DND-41 (cell line): Measurements from ENCODE around the gene GOLGA1.
"Not testable (repeated sequence)": the region's sequence is repeated elsewhere in the genome, so short reads cannot be mapped to it uniquely, and the experiment has no call there.

ENCODE experiments used
- ATAC-seq: fragments of 200-7000 bp; cut with Tn5 transposase; 3 replicates; pipeline ENCODE4 v1.9.1; 2021; ENCODE audit warnings: low read depth; ENCODE audit not compliant: insufficient read depth
- DNase-seq: peaks from one replicate; pipeline ENCODE4 v3.0.0-alpha.2; 2020
- H2AFZ ChIP-seq: 2 replicates; pipeline ENCODE4 v1.6.0; 2012; ENCODE audit warnings: low read depth, low read length
- H3K27ac ChIP-seq: 2 replicates; pipeline ENCODE4 v1.5.1; 2012; ENCODE audit warnings: low read length, inconsistent platforms
- H3K27me3 ChIP-seq: fragments of 200-600 bp; sonication (generic); 2 replicates; pipeline ENCODE4 v1.6.0; 2012; ENCODE audit warnings: low read length, mild to moderate bottlenecking, inconsistent platforms; ENCODE audit not compliant: insufficient read depth, poor library complexity
- H3K36me3 ChIP-seq: 2 replicates; pipeline ENCODE4 v1.5.1; 2012; ENCODE audit warnings: low read length, inconsistent platforms; ENCODE audit not compliant: insufficient read depth
- H3K4me1 ChIP-seq: 2 replicates; pipeline ENCODE4 v1.5.1; 2012; ENCODE audit warnings: mild to moderate bottlenecking, low read length; ENCODE audit not compliant: insufficient read depth
- H3K4me2 ChIP-seq: 2 replicates; pipeline ENCODE4 v1.6.0; 2012; ENCODE audit warnings: mild to moderate bottlenecking, moderate library complexity, low read length, inconsistent platforms; ENCODE audit not compliant: insufficient read depth
- H3K4me3 ChIP-seq, 2 experiments: fragments of 200-600 bp in 1 of 2; shearing (Covaris generic) in 1 of 2; 2 replicates each; pipeline ENCODE4 v1.5.1; 2012 to 2016; ENCODE audit warnings: inconsistent platforms in 2 of 2, low read length in 2 of 2, mild to moderate bottlenecking in 2 of 2, low read depth in 1 of 2, moderate library complexity in 1 of 2
- H3K79me2 ChIP-seq: 2 replicates; pipeline ENCODE4 v1.6.0; 2012; ENCODE audit warnings: low read length, inconsistent platforms; ENCODE audit not compliant: insufficient read depth
- H3K9ac ChIP-seq: 2 replicates; pipeline ENCODE4 v1.6.0; 2012; ENCODE audit warnings: low read depth, mild to moderate bottlenecking, inconsistent platforms, low read length, moderate library complexity
- H3K9me3 ChIP-seq: 2 replicates; pipeline ENCODE4 v1.5.1; 2012; ENCODE audit warnings: low read length, moderate library complexity, mild to moderate bottlenecking, inconsistent platforms; ENCODE audit not compliant: insufficient read depth, severe bottlenecking
- H4K20me1 ChIP-seq: 2 replicates; pipeline ENCODE4 v1.6.0; 2012; ENCODE audit warnings: low read length; ENCODE audit not compliant: insufficient read depth
- CTCF ChIP-seq: IDR thresholded peaks from 2 replicates; pipeline ENCODE4 v1.5.1; 2012; ENCODE audit warnings: borderline replicate concordance, low read length, moderate library complexity, mild to moderate bottlenecking; ENCODE audit not compliant: poor library complexity, severe bottlenecking; ENCODE audit errors: extremely low read depth
- EZH2 ChIP-seq: IDR thresholded peaks from 3 replicates; pipeline ENCODE4 v1.6.1; 2012; ENCODE audit warnings: borderline replicate concordance, low read depth, mild to moderate bottlenecking, moderate library complexity, low read length, inconsistent platforms; ENCODE audit not compliant: severe bottlenecking

The GOLGA1 gene

GRCh38 chr9:124934290-124934689 lies 6.6 kb downstream of the GOLGA1 start:
- no peak overlapping the region for H3K4me2 ChIP-seq
- H3K27ac ChIP-seq = no peak overlapping the region
- no peaks in the 10 kb centered on the region for H3K27me3 ChIP-seq
- H2AFZ ChIP-seq = no peak overlapping the region
- peaks cover 46% of the 10 kb centered on the region for H3K36me3 ChIP-seq
- TF ChIP-seq EZH2 (no peak), CTCF (no peak)
- H3K9me3 ChIP-seq = no peaks in the 10 kb centered on the region
- H3K9ac ChIP-seq = no peak overlapping the region
- peaks cover 2% of the 10 kb centered on the region; the same call in 1 of the 2 replicates for H3K79me2 ChIP-seq
- no peaks in the 10 kb centered on the region for H4K20me1 ChIP-seq
- H3K4me3 ChIP-seq = no peak overlapping the region
- ATAC-seq (no peak), DNase-seq (no peak)
- H3K4me1 ChIP-seq = peaks cover 9% of the 10 kb centered on the region; the same call in 1 of the 2 replicates

- no peaks in the 10 kb centered on the region for H3K27me3 ChIP-seq
- H3K9me3 ChIP-seq = no peaks in the 10 kb centered on the region
- H3K27ac ChIP-seq = no peak overlapping the region
- no peak overlapping the region for H3K9ac ChIP-seq
- H4K20me1 ChIP-seq = no peaks in the 10 kb centered on the region
- no peak overlapping the region for H3K4me2 ChIP-seq
- H2AFZ ChIP-seq = no peak overlapping the region
- H3K79me2 ChIP-seq = no peaks in the 10 kb centered on the region
- TF ChIP-seq CTCF = no peak
- no peak for TF ChIP-seq EZH2
- DNase-seq (no peak), ATAC-seq (no peak)
- no peaks in the 10 kb centered on the region for H3K4me1 ChIP-seq
- no peak overlapping the region for H3K4me3 ChIP-seq
- peaks cover 60% of the 10 kb centered on the region for H3K36me3 ChIP-seq
These were observed 8.6 kb downstream of the GOLGA1 start for GRCh38 chr9:124932333-124932732.

- TF ChIP-seq CTCF = no peak
- TF ChIP-seq EZH2 = no peak
These were observed 11.4 kb downstream of the GOLGA1 start for GRCh38 chr9:124929464-124929863.

GRCh38 chr9:124928116-124928515 lies 12.8 kb downstream of the GOLGA1 start:
- TF ChIP-seq CTCF (no peak), EZH2 (no peak)
- DNase-seq (no peak), ATAC-seq (no peak)
- Histone ChIP-seq H3K9me3 (no peaks in the 10 kb centered on the region), H3K27me3 (no peaks in the 10 kb centered on the region), H2AFZ (no peak overlapping the region), H4K20me1 (no peaks in the 10 kb centered on the region), H3K4me2 (no peak overlapping the region), H3K27ac (no peak overlapping the region), H3K36me3 (peaks cover 49% of the 10 kb centered on the region), H3K4me3 (no peak overlapping the region), H3K4me1 (no peaks in the 10 kb centered on the region), H3K9ac (no peak overlapping the region), H3K79me2 (no peaks in the 10 kb centered on the region)

More at GRCh38 chr9:124929464-124929863, 11.4 kb downstream of the GOLGA1 start:
- no peaks in the 10 kb centered on the region for H3K79me2 ChIP-seq
- H3K27ac ChIP-seq = no peak overlapping the region
- H4K20me1 ChIP-seq = no peaks in the 10 kb centered on the region
- no peaks in the 10 kb centered on the region for H3K27me3 ChIP-seq
- no peak overlapping the region for H3K9ac ChIP-seq
- no peaks in the 10 kb centered on the region for H3K4me1 ChIP-seq
- no peak for DNase-seq
- H3K9me3 ChIP-seq = no peaks in the 10 kb centered on the region
- H2AFZ ChIP-seq = no peak overlapping the region
- H3K4me2 ChIP-seq = no peak overlapping the region
- peaks cover 53% of the 10 kb centered on the region for H3K36me3 ChIP-seq
- H3K4me3 ChIP-seq = no peak overlapping the region
- no peak for ATAC-seq

GRCh38 chr9:124920394-124920793 lies 20.5 kb downstream of the GOLGA1 start:
- H4K20me1 ChIP-seq, H3K27me3 ChIP-seq, DNase-seq, H3K4me2 ChIP-seq, ATAC-seq, H3K4me3 ChIP-seq, H2AFZ ChIP-seq, H3K27ac ChIP-seq, H3K79me2 ChIP-seq, H3K9ac ChIP-seq, H3K9me3 ChIP-seq, H3K4me1 ChIP-seq: not testable (repeated sequence)
- H3K36me3 ChIP-seq = peaks cover 35% of the 10 kb centered on the region
